GM19324 (cell line): Measurements from ENCODE around the gene KIAA1755.
"Not testable (repeated sequence)": the region's sequence is repeated elsewhere in the genome, so short reads cannot be mapped to it uniquely, and the experiment has no call there.

Experiments
- ATAC-seq: cut with Tn5 transposase; IDR thresholded peaks from one replicate; pipeline ENCODE4 v1.9.1; 2021; ENCODE audit warnings: mild to moderate bottlenecking, moderate library complexity; ENCODE audit not compliant: unreplicated experiment, low FRiP score

The KIAA1755 gene

DNA sequence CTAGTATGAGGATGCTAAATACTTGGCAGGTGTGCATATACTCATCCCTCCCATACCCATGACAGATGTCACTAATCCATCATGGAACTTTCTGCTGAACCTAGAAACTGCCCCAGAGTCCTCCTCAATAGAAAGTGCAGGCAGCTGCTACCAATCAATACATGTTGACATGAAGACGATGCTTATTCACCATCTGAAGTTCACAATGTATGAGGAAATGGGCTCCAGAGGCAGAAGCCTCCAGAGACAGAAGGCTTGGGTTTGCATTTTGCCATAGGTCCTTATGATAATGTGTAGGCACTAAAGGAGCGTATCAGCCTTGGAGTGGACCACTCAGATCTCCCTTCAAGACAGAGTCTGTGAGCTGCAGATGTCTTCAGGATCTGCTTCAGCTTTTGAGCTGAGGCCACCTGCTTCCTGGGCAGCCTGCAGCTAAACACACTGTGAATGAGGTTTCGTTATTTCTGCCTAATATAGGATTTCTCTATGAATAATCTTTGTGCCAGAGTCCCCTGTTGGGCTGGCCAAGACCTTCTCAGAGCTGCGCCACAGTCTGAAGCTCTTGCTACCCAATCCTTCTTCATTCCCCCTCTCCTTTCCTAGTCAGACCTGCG lies 7.5 kb upstream of the KIAA1755 start:
- ATAC-seq = no peak

GRCh38 chr20:38267296-38267695 lies 6.8 kb upstream of the KIAA1755 start:
- no peak for ATAC-seq

DNA sequence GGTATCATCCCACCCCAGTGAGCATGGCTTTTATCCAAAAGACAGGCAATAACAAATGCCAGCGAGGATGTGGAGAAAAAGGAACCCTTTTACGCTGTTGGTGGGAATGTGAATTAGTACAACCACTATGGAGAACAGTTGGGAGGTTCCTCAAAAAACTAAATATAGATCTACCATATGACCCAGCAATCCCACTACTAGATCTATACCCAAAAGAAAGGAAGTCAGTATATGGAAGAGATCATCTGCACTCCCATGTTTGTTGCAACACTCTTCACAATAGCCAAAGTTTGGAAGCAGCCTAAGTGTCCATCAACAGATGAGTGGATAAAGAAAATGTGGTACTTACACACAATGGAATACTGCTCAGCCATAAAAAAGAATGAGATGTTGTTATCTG lies 5.9 kb upstream of the KIAA1755 start:
- no peak for ATAC-seq

DNA sequence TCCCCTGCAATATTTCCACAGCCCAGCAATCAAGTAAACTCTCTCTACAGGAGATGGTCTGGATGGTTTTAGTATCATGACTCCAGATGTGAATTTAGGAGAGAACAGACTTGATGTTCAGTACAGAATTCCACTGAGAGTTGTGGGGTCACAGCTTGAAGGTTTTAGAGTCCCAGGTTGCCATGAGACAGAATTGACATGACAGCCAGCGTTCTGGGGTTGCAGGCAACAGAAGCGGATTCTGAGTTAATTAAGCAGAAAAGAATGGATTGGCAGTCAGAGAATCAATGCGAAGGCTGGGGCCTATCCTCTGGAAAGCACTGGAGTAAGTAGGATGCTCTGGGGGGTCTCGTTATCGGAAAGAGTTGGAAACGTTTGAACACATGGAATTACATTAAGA lies 2.4 kb upstream of the KIAA1755 start:
- ATAC-seq = no peak

GRCh38 chr20:38261054-38261390 lies 487 bp upstream of the KIAA1755 start:
- no peak for ATAC-seq

DNA sequence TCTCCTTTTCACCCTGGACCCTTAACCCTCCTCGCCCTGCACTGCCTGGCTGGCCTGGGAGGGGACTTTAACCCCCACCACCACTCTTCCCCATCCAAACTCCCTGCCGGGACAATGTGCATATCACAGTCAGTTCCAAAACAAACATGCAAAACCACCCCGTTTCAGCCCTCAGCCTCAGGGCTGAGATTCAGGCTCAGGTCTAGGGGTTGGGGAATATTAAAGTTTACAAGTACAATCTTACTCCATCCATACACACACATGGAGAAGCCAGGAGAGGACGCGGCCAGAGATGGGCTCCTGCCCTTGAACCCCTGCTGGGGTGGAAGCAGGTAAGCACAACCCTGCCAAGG lies 534 bp downstream of the KIAA1755 start:
- no peak for ATAC-seq

DNA sequence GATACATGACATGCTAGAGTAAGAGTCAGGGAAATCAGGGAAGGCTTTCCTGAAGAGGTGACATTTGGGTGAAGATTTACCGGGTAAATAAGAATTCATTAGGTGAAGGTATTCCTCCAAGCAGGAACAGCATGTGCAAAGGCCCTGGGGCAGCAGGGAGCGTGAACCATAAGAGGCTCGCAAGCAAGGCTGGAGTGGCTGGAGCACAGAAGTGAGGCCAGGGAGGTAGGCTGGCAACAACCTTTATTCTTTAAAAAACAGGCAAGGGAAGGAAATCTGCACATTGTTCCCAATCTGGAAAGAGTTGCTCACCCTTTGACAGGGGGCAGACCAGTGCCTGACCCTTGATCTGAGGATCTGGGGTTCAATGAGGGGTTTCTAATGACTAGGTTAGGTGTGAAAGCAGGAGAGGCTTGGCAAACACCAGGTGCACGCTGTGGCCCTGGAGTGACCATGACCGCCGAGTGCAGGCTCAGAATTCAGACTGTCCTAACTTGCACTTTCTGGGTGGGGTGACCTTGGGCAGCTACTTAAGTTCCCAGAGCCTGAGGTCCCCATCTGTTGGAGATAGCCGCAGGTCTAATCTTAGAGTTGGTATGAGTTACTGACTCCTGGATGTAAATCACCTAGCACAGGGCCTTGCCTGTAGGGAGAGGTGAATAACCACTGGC lies 1.9 kb downstream of the KIAA1755 start:
- ATAC-seq = no peak

DNA sequence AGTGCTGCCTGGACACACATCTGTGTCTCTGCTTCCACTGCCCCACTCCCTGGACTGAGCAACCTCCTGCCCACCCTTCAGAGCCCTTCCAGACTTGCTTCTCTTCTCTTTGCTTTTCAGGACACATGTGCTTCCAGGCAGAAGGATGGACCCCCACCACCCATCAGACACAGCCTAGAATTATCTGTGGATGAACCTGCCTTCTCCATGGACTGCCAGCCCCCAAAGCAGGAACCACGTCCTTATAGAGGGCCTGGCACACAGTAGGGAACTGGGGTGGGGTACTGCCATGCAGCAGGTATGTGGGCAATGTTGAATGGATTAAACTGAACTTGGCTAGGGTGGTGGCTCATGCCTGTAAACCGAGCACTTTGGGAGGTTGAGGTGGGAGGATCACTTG lies 3.6 kb downstream of the KIAA1755 start:
- no peak for ATAC-seq

- no peak for ATAC-seq
Observed at GRCh38 chr20:38256021-38256420, 4.5 kb downstream of the KIAA1755 start.

GRCh38 chr20:38255393-38255792 lies 5.1 kb downstream of the KIAA1755 start:
- no peak for ATAC-seq

DNA sequence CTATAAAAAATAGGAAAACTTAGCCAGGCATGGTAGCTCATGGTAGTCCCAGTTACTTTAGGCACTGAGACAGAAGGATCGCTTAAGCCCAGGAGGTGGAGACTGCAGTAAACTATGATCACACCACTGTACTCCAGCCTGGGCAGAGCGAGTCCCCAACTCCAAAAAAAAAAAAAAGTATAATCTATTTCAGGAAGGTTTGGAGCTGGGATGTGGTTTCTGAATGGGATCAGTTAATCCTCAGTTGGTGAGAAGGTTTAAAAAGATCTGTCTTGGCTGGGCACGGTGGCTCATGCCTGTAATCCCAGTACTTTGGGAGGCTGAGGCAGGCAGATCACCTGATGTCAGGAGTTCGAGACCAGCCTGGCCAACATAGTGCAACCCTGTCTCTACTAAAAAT lies 5.9 kb downstream of the KIAA1755 start:
- ATAC-seq = not testable (repeated sequence)

DNA sequence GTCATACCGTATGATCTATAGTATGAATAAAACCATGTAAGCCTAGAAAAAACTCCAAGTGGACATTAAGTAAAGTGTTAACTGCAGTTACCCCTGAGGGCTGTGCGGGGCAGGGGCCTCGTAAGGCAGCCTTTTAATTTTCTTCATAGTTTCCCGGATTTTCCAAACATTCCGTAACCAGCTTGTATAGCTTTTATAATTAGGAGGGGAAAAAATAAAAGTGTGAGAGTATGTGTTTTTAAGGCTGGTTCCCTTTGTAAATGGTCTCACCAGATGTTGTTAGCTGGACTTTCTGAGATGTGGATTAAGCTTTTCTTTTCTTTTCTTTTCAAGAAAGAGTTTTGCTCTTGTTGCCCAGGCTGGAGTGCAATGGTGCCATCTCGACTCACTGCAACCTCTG lies 7.0 kb downstream of the KIAA1755 start:
- ATAC-seq = no peak

- no peak for ATAC-seq
Observed at GRCh38 chr20:38252292-38253288, 7.9 kb downstream of the KIAA1755 start.

DNA sequence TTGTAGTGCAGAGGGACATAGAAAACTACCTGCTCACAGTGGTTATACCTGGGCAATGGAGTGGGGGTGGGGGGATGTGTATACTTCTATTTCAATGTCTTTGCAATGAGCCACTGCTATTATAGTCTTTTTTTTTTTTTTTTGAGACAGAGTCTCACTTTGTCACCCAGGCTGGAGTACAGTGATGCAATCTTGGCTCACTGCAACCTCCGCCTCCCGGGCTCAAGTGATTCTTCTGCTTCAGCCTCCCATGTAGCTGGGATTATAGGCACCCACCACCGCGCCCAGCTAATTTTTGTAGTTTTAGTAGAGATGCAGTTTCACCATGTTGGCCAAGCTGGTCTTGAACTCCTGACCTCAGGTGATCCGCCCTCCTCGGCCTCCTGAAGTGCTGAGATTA lies 9.1 kb downstream of the KIAA1755 start:
- not testable (repeated sequence) for ATAC-seq

- no peak for ATAC-seq
Observed at GRCh38 chr20:38250609-38251008, 9.9 kb downstream of the KIAA1755 start.

DNA sequence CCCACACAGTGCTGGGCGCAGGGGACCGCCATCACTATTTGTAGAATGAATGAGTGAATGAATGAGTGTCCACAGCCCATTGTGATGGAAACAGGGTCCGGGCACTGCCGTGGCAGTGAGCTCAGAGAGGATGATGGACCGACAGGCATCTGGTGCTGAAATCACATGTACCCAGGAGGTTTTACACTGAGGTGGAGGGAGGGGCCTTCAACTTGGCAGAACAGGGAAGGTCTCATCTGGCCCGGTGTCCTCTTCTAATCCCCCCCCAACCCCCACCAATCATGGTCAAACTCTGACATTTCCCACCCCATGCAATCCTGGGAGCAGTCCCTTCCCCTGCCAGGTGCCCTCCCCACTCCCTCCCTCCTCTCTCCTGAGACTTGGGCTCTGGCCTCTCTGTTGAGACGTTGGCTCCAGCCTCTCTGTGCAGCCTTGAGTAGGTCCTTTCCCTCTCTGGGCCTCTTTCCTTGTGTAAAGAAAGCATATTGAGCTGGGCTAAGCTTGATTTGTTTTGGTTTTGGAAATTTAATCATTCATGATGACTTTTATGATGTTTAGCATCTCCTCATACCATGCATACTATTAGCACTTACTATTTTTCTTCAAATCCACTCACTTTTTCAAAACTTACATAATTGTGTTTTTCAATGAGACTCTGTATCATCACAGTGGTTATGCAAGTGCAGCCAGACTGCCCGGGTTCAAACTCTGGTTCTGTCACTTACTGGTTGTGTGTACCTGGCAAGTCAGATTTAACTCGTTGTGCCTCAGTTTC lies 10.8 kb downstream of the KIAA1755 start:
- no peak for ATAC-seq

GRCh38 chr20:38248133-38248532 lies 12.4 kb downstream of the KIAA1755 start:
- ATAC-seq = no peak

DNA sequence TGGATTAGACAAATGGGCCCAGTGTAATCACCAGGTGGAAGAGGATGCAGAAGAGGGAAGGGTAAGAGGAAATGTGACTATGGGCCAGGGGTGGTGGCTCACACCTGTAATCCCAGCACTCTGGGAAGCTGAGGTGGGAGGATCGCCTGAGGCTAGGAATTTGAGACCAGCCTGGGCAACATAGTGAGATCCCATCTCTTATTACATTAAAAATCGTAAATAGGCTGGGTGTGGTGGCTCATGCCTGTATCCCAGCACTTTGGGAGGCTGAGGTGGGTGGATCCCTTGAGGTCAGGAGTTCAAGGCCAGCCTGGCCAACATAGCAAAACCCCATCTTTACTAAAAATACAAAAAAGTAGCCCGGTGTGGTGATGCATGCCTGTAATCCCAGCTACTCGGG lies 12.8 kb downstream of the KIAA1755 start:
- ATAC-seq = not testable (repeated sequence)

DNA sequence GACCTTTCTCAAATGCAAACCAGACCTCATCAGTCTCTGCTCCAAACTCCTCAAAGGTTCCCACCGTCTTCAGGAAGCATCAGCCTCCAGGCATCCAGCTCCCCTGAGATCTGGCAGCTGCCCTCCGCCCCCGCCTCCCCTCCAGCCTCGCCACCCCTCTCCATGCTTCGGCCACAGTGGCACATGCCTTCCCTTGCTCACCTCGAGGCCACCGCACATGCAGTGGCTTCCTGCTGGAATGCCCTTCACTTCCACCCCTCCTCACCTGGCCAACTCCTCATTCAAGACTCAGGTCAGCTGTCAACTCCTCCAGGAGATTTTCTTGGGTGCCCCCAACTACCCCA lies 13.4 kb downstream of the KIAA1755 start:
- no peak for ATAC-seq

GRCh38 chr20:38246357-38247165 lies 14.0 kb downstream of the KIAA1755 start:
- no peak for ATAC-seq
